HG03045 (cell line): Measurements from ENCODE around the gene NUP210.

Experiments
- ATAC-seq: cut with Tn5 transposase; IDR thresholded peaks from one replicate; pipeline ENCODE4 v1.9.1; 2021; ENCODE audit warnings: mild to moderate bottlenecking, moderate library complexity; ENCODE audit not compliant: unreplicated experiment

Gene NUP210

DNA sequence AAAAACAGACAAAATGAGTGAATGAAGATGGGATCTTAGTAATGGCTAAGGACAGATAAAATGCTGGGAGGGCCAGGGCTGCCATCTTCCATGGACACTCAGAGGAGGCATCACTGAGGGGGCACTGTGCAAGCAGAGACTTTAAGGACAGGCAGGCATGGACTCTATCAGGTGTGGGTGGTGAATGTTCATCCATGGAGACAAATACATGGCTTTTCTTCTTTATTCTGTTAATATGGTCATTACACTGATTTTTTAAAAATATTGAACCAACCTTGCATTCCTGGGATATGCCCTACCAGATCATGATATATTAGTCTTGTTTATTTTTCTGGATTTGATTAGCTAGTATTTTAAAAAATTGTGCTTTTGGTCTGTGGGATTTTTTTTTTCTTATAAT lies 12.2 kb downstream of the NUP210 start:
- no peak for ATAC-seq

DNA sequence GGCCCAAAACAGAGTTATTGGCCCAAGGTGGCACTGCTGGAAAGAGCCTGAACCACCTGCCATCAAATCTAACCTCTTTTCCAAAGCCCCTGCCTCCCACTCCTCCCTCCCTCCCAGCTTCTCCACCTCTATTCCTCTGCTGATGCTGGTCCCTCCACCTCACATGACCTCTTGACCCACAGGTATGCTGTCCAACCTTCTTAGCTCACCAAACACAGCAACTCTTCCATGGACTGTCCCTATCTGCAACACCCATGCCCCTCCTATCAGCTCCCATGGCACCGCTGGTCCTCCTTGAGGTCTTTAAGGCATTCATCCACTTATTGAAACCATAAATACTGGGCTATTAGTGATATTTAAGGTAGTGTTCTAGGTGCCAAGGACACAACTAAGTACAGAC lies 12.6 kb downstream of the NUP210 start:
- ATAC-seq, result no peak

DNA sequence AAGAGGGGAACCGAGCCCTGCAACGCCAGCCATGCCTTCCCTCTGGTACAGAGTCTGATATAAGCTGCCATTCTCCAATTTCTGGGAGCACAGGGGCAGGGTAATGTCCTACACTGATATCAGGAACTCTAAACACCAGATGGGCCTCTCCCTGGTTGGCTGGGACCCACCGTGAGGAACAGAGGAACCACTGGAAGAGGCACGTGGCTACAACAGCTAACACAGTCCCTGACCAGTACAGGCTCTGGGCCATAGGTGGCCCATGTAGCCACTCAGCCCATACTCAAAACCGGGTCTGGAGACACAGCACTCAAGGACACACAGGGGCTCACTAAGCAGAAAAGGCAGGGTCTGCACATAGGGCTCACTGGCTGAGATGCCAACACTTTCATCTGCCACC lies 13.9 kb downstream of the NUP210 start:
- no peak for ATAC-seq

DNA sequence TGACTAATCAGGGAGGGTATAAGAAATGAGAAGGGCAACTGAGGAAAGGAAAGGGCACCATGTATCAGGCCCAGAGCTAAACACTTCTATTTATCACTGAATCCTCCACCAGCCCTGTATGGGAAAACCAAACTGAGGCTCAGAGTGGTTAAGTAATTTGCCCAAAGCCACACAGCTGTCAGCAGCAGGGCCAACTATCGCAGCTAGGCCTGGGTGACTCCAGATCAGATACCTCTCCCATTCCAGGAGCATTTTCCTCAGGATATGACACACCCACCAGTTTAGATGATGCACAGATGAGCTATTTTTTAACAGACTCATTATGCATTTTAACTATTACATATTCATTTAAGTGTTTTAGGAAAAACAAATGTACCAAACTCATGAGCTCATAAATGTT lies 14.5 kb downstream of the NUP210 start:
- no peak for ATAC-seq

DNA sequence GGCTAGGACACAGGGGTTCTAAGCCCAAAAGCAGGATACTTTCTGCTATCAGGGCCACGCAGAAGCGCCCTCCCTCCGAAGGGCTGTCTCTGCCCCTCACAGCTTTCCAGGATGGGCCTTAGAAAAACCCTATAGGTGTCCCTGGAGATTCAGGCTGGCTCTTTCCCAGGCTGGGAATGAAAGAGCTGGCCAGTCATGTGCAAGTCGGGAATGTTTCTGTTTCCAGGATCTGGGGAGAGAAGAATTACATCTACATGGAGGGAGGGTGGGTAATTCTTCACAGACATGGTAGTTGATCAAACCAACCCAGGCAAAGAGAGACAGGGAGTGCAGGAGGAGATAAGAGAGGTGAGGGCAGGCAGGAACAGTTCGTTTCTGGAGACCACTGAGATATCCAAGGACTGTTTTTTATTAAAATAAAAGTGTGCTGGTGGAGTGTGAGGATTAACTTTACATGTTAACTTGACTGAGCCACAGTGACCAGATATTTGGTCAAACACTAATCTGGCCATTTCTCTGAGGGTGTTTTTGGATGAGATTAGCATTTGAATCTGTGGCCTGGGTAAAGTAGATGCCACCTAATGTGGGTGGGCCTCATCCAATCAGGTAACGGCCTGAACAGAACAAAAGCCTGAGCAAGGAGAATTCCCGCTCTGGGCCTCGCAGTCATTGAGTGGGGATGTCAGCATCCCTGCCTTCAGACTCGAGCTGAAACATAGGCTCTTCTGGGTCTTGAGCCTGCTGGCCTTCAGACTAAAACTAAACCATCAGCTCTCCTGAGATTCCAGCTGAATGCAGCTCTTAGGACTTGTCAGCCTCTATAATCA lies 15.3 kb downstream of the NUP210 start:
- ATAC-seq, result no peak

DNA sequence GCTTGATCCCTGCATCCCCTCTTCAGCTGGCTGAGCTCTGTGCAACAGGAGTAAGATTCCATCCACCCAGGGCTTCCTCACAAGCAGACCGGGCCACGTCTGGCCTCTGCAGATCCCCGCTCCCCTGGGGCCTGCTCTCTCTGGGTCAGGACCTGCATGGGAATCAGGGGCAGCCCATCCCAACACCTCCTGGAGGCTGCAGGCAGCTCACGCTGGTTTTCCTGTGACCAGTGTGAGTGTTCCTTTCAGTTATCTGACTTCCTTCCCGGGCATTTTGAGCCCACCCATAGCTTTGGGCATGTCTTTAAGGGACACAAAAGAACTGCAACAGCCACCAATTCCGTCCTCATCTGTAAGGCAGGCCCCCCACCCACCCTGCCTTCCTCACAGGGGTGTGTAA lies 16.3 kb downstream of the NUP210 start:
- no peak for ATAC-seq

DNA sequence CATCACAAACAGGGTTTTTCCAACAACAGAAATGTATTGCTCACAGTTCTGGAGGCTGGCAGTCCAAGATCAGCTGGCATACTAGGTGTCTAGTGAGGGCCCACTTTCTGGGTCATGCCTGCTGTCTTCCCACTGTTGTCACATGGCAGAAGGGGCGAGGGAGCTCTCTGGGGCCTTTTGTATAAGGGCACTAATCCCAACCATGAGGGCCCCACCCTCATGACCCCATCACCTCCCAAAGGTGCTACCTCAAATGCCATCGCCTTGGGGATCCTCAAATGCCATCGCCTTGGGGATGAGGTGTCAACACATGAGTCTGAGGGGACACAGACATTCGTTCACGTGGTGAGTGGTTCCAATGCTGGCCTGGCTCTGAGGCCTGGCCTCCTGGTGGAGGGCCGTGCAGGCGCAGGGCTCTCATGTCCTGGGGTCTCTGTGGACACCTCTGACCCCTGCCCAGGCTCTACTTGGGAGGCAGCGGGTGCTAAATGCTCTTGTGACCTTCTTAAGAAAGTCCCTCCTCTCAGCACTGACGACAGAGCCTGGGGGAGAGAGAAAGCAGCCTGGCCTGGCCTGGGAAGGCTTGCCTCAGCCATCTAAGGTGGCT lies 16.8 kb downstream of the NUP210 start:
- ATAC-seq, result no peak

DNA sequence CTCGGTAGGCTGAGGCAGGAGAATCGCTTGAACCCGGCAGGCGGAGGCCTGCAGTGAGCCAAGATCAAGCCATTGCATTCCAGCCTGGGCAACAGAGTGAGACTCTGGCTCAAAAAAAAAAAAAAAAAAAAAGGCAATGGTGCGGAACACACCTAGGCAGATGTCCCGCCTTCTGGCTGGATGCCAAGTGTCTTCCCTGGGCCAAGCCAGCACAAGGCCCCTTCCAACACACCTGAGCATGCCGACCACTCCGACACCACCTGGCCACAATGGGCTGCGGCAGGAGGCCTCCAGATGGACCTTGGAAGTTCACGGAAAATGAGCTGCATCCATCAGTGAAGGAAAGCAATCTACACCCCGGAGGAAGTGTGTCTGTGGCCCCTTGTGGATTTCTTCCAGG lies 19.0 kb downstream of the NUP210 start:
- no peak for ATAC-seq

DNA sequence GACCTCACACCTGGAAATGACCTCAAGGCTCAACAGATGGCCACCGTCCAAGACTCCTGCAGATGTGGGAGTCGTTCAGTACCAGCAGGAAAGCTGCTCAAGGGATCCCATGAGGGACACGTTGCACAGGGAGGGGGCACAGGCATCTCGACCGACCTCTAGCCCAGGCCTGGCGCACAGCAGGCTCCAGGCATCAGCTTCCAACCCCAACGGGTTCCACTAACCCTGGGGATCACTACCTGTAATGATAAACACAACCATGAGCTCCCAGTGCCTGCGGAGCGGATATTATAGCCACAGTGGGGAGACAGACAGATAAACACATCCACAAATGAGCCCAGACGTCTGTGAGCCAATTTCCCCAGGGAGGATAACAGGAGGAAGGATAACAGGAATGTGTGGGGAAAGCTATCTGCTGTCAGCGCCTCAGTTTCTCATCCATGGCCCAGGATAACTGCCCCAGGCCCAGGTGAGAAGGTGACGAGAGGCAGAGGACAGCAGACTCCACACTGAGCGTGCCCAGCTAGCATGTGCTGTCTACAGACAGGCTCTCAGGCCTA lies 19.9 kb downstream of the NUP210 start:
- ATAC-seq, result no peak

DNA sequence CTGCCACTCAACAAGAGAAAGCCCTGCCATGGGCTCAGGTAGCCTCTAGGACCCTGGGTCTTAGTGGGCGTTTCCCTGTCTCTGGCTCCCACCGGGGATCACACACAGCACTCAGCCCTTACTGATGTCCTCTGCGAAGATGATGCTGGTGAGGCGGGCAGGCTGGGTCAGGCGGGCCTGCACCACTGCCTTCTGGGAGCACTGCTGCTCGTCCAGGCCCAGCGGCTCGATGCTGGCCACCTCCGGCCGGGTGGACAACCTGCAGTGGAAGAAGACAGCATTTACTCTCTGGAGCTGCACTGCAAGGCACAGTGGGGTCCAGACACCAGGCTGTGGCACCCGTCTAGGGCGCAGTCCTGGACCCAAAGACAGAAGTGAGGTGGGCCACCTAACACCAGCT lies 20.5 kb downstream of the NUP210 start:
- no peak for ATAC-seq

DNA sequence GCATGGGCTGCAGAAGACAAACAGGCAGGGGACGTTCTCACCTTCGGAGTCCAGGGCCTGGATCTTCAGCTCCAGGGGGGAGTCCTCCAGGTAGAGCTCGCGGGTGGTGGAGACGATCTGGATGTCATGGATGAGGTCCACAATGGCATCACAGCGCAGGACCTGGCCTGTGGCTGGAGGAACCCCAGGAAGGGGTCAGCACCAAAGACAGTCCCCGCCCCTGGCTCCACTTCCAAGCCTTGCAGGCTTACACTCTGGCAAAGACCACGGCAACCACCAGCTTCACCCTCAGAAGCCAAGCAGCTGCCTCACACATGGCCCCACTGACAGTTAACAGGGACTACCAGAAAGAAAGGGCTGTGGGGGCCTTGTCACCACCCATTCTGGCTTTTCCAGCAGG lies 22.8 kb downstream of the NUP210 start:
- ATAC-seq, result no peak

DNA sequence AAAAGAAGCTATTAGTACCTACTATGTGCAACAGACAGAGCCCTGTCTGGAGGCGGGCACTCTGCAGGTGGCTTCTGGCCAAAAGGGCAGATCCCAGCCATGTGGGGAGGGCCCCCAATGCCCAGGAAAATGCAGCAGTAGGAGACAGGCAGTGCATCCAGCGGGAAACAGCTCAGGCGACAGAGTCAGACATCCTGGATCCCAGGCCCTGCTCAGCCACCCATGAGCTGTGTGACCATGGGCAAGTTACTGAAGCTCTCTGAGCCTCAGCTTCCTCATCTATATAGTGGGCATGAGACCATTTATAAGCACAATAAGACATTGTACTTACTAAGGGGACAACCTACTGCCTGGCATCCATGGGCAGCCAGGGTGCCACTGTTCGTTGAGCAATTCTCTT lies 25.8 kb downstream of the NUP210 start:
- ATAC-seq, result no peak

DNA sequence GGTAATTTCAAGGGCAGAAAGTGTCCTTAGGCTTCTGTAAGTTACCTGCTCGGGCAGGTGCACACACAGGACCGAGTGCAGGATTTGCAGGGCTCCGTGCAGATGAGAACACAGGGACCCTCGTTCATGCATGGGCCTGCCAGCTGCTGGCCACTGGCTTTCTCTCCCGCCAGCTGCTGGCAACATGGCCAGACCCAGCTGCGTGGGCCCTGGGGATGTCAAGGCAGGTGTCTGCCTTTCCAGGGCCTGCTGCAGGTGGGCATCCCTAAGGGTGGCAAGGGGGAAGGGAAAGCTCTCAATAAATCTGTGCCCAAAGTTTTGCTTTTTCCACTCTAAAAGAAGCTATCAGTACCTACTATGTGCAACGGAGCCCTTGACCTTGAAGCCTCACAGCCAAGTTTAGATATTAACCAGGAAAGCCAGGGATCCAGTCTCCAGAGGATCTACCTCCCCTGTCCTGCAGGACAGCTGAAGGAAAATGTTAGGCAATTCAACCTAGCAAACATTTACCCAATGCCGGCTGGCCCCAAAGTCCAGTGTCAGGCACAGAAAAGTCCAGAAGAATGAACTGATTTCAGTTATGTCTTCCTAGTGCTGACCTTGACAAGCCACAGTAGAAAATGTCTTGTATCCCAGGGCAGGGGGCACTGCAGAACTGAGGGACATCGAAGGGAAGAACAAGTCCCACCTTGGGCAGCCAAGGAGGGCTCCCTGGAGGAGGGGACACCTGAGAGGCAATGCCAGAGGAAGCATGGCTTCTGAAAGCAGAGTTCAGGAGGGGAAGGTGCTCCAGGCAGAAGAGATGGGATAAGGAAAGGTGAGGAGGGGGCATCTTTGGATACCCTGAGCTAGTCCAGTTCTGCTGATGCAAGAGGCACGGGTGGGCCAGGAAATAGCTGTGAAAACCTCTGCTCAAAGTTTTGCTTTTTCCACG lies 26.4 kb downstream of the NUP210 start:
- no peak for ATAC-seq

DNA sequence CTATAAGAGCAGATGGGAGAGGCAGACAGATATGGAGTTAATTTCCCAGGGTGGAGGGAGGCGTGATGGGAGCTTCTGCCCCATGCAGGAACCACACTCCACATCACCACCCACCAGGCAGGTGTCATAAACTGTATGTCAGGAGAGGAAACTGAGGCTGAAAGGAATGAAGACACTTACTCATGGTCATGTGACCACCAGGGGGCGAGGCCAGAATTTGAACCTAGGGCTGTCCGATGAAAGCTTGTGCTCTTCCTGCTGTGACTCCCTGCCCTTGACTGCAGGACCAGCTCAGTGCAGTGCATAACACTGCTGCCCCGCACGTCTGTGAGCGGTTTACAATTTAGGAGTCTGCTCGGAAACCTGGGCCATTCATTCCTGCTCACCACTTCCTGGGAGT lies 28.8 kb downstream of the NUP210 start:
- ATAC-seq, result no peak

DNA sequence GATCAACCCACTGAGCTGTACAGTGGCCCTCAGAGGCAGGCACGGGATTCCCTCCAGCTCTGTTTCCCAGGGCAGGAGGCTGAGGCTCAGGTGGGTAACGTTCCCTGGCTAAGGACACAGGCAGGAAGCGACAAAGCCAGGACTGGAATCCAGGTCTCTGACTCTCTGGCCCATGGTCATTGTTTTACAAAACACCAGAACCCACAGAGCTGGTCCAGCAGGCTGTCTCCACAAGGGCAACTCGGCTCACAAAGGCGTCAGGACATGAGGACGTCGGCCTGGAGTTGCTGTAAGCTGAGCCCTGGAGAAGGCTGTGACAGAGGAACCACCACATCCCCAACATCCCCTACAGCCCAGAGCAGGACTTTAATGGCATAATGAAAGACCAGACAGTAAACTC lies 30.7 kb downstream of the NUP210 start:
- no peak for ATAC-seq

DNA sequence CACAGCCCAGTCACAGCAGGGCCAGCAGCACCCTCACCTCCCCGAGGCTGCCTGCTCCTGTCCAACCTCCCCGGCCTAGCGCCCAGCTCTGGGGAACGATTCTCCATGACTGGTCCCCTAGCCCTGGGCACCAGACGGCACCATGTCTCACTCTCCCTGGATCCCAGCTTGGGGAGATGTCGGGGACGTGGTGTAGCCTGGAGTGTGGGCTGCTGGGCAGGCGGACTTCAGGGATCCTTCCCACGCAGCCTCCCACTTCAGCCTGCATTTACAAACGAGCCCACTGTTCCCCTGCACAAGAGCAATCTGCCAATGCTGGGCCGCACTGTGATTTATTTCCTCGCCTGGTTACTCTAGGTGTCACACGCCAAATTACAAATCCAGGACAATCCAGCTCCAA lies 31.3 kb downstream of the NUP210 start:
- ATAC-seq, result no peak

DNA sequence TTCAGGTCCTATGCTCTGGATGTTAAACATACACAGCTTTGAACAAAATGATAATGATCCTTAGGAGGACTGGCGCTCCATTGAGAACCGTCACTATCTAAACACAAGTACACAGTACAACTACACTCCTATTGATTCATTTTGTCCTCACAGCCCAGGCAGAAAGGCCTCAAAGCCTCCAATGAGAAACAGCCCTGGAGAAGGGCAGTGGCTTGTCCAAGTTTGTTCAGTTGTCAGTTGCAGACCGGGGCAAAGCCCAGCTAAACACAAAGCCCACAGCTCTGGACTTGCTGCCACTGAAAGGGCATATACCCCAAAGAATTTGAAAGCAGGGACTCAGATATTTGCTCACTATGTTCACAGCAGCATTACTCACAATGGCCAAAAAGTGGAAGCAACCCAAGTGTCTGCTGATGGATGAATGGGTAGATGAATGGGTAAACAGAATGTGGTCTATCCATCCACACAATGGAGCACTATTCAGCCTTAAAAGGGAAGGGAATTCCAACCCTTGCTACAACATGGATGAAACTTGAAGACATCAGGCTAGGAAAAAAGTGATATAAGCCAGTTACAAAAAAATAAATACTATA lies 34.7 kb downstream of the NUP210 start:
- no peak for ATAC-seq

DNA sequence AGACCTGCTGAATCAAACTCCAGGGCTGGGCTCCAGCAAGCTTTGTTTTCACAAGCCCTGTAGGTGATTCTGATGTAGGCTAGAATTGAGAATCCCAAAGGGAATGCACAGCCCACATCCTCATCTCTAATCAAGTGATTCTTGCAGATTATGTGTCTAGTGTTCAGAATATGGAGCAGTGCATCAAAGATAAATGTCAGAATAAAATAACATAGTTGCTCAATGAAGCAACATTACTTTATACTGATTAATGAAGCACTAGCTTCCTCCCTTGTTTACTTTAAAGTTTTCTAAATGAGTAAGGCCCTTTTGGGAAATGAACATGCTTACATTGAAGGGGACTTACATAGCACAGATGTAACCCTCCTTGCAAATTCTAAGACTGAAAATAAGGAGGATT lies 39.2 kb downstream of the NUP210 start:
- ATAC-seq, result no peak

DNA sequence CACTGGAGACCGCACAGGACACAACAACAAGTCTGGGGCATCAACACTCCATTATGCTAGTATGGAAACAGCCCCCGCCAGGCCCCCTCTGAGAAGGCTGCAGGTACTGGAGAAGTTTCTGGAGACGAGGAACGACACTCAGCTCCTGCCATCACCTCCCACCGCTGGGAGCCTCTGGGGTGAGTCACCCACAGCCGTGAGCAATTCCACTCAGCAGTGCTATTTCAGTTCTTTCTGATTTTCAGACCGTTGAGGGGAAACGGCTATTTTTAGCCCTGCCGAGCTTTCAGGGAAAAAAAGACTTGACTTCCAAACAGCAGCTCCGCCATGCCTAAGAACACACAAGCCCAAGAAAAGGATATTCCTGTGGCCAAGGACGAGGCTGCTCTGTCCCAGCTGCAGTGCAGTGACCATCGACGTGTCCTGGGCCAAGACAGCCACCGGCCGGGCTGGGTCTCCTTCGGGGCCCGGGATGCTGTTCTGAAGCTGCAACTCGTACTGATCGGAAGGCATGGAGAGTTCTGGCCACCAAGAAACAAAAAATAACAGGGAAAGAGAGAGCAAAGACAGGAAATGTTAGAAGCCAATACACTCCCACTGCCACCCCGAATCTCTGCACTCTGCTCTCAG lies 40.8 kb downstream of the NUP210 start:
- no peak for ATAC-seq

DNA sequence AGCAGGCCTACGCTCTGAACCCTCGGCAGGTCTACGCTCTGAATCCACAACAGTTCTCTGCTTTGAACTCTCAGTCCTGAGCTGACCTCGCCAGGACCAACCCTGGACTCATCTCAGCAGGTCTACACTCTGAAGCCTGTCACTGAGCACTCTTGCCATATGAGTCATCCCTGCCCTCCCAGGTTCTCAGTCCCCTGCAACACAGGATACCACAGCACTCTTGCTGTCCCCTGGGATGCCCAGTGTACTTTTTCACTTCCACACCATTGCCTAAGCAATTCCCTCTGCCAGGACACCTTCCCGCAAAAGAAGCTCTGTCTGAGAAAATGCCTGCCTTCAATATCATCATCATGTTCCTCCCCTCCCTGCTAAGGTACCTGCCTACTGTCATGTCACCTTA lies 42.0 kb downstream of the NUP210 start:
- peak; percentile 71 for ATAC-seq

DNA sequence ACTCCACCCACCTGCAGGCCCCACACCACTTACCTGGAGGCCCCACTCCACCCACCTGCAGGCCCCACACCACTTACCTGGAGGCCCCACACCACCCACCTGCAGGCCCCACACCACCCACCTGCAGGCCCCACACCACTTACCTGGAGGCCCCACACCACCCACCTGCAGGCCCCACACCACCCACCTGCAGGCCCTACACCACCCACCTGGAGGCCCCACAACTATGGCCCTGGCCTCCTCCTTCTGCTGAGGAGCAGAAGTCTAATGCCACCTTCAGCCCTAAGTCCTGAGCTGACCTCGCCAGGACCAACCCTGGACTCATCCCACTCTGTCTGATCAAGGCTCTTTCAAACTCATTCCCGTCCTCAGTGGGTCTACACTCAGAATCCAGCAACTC lies 42.4 kb downstream of the NUP210 start:
- ATAC-seq, result peak; percentile 8
